T-helper 2 cell treated with Interferon-gamma antibody and Interleukin-4, amounts not matched to agents 100 ng/mL and 5 ng/mL, for 36 hours (primary cell): ENCODE data around the gene NR3C2. TPM values are rescaled to one million over a fixed set of nuclear protein-coding genes. Genes with fewer than 3 reads are reported as not detected.

ENCODE experiments used
- intact Hi-C: fragments of 100-400 bp; cut with micrococcal nuclease; formaldehyde crosslinking; loops from one replicate; pipeline ENCODE4 v1.15.1; 2023
- total RNA-seq: library from RNA; stranded (reverse); gene quantifications from 2 replicates; pipeline ENCODE4 v1.2.3, GENCODE V29; 2022

Gene NR3C2
- 0.23 and 0.32 TPM in 2 replicates for total RNA-seq

DNA sequence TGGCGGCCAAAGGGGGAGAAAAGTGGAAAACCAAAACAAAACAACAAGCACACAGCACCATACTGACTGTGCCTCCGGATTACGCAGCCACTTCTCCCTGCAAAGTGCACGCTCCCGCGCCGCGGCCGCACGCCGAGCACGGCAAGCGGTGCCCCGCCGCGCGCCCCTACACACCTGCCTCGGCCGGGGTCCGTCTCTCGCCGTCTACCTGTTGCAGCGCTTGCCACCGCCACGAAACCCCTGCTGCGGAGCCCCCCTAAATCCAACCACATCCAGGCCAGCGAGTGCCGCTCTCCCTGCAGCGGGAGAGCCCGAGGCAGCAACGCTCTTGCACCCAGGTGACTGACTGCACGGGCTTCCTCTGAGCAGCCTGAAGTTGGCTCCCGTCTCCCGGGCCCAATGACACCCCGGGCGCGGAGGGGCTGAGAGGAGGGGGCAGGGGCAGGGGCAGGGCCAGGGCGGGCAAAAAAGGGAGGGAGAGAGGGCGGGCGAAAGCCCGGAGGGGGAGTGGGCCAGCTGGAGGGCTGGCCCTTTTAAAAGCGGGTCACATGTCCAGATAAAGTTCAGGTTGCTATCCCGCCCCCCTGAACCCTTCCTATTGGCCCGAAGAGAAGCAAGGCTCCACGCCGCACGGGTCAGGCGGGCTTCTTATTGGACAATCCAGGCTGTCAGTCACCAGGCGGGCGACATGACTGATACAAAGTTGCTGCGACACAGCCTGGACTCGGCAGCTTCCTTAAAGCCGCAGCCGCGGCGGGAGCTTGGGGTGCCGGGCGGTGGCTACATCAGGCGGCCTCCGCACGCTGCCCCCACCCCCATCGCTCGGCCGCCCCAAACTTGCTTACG is at the start of gene NR3C2:
Gene NR3C2, minus strand, starts transcription at position 429 of the 846 bp plus-strand sequence.
- intact Hi-C loops = loop anchor here (1.0 to 10.0 kb wide), 8 partner anchors 225 to 1921 kb away; partner anchors contain the start of genes ARHGAP10, SLC10A7 and TMEM184C

DNA sequence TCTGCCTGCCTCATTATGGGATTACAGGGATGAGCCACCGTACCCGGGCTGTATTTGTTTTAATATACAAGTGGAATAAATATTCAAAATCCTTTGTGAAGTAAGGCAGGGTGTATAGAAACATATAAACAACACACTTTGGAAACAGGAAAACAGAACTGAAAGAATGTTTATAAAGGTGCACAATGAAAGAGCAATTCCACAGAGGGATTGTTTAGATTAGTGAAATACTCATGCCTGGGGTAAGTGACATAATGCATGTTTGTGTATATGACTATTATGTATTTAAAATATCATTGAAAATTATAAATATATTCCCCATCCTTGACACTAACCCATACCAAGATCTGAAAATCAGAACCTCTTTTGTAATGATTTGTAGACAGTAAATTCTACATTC is 45.0 kb upstream of the NR3C2 start:
- intact Hi-C loops = no loop called here

DNA sequence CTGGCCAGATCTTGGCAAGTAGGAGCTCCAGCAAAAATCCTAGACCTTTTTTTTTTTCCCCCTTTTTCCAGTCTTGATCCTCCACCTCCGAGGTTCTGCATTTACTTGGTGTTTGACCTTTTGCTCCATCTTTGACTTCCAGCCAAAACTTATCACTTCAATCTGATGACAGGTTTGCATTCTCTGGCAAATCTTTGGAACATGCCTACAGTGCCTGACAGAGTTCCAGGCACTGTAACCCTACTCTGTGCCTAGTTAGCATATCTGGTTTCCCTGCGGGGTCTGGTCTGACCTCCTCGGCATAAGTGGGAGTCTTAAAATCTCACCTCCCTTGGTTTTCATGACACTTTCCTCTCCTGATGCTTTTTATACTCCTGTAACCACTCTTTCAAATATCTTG is 39.4 kb upstream of the NR3C2 start:
- intact Hi-C loops = no loop called here

DNA sequence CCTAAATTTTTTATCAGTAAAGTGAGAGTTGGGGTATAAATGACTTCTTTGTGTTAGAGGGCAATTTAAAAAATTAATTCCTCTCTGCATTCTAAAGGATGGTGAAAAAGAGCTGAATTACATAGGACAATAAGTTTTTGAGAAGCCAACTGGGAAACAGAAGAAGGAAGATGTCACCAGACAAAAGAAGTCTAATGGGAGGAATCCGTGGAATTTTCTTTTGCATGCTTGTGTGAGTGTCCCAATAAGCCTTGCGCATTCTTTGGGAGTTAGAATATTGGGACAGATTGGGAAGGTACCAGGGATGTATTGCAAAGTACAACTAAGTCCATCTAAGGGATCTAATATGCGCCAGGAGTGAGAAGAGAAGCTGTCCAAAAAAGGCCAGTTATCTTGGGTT is 35.1 kb upstream of the NR3C2 start:
- intact Hi-C loops = no loop called here

DNA sequence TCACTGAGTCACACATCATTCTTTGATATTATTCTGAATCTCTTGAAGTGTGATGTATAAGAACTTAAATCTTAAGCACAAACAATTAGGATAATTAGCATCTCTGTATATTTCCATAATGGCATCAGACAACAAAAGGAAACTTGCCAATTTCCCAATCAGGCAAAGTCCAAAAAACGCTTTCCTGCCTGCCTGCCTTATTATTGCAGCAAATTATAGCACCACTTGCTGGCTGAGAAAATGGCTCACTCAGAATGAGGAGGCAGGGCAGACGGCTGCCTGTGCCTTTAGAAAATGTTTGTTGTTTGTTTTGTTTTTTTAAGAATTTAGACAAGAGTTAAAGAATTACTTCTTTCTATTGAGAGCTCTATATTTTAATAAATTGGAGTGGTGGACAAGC is 27.7 kb upstream of the NR3C2 start:
- intact Hi-C loops = no loop called here

DNA sequence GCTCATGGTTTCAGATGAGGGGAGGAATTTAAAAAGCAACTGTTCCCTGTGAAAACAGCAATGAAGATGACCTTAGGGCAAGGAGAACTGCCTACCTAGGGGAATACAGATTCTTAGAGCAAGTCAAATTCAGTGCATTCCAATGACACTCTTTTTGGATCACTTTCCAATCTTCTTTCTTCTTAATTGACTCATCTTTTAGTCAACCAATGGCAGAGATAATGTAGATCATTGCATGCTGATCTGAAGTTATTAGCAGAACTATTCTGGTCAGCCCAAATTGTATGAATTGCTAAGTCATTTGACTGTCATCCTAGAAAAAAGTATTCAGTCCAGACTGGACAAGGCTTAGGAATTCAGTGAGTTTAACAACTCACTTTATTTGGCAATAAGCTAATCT is 12.6 kb upstream of the NR3C2 start:
- intact Hi-C loops = no loop called here

DNA sequence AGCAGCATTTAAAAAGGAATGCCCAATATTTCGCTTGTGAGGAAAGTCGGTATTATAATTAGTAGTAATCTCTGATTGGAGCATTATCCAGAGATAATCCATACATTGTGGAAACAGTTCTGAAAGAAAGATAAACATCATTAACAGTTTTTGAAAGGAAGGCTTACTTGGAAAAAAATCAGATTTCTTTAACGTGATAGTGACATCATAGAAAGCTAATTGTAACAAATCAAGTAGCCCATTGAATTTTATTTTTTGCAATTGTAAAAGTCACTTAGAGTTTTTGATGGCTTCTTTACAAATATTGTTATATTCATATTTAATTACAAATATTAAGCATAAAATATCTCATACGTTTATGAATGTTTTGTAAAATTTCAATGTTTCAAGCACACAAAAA is 11.6 kb upstream of the NR3C2 start:
- intact Hi-C loops = no loop called here

DNA sequence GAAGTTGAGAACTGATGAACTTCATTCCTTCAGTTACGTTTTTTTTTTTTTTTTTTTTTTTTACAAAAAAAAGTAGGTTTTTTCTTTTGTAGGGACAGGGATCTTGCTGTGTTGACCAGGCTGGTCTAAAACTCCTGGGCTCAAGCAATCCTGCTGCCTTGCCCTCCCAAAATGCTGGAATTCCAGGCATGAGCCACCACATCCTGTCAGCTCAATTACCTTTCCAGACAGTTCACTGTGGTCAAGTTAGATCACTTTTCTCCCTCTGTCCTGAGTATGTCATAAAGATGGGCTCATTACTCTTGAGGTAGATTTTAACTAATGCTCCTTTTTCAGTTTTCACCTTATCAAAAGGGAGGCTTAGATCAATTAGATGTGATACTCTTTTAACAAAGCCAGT is 10.8 kb upstream of the NR3C2 start:
- intact Hi-C loops = no loop called here

DNA sequence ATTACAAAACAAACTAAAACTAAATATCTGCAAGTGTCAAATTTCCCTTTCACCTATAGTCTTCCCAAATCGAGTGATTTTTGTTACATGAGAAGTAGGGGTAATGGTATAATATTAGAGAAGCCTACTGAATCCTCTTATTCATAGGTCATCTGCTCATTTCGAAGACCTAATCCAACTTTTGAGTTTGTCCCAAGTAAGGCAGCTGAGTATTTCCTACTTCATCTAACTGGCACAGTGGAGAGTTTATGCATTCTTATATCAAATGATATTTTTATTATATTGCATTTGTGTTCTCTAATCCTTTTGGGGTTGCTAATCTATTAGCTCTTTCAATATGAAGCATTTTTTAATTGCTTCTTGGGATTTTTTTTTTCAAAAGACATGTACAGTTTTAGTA is 7.7 kb upstream of the NR3C2 start:
- intact Hi-C loops = loop anchor here (10.0 kb wide), 1 partner anchor 655 kb away; no protein-coding TSS in a partner anchor

DNA sequence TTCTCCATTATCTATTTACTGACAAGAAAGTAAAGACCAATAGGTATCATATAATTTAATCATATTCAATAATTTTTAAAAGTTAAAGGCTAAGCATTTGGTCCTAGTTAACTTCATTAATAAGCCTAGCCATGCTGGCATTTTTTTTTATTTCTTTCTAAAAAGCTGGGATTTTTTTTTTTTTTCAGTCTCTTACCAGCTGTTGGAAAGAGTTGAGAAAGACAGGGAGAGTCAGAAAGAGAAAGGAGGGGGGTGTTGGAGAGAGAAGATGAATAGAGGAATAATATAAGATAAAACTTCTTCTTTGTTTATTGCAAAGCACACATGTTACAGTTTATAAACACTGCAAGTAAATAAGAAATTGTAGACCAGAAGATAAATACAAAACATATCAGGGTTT is 5.9 kb upstream of the NR3C2 start:
- intact Hi-C loops = loop anchor here (10.0 kb wide), 1 partner anchor 653 kb away; no protein-coding TSS in a partner anchor

DNA sequence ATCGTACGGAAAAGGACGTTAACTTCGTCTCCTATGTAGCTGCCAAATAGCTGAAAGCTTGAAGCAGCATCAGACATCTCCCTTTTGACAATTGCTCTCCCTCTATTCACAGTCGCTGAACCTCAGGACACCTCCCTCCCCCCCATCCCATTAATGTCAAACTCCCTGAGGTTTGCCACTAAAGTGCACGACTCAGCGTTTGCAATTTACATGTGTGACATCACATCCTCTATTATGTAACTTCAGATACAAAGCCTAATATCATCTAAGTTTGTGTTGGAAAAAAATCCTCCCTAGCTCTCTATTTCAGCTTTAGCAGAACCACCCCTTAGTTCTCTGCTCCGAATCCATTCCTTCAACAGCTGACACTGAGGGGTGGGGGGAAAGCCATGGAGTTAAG is 5.5 kb upstream of the NR3C2 start:
- intact Hi-C loops = loop anchor here (10.0 kb wide), 1 partner anchor 653 kb away; no protein-coding TSS in a partner anchor

DNA sequence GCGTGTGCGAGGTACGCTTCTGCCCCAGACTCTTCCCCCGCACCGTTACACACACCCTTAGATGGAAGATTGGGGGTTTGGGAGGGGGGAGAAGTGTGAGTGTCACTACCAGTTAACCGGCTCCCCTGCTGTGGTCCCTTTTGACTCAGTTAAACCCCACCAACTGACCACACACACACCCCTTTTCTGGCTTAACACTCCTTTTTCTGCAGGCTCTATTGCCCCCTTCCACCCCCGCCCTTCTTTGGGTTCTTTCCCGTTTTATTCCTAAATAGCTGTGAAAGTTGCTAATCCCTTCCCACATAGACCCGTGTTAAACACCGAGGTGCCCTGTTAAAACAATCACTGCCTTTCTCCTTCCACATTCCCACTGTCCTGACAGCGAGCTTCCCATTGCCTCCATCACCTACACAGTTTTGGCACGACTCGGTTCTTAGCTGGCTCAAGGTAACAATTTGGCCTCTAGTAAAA is 3.7 kb upstream of the NR3C2 start:
- intact Hi-C loops = loop anchor here (10.0 kb wide), 1 partner anchor 651 kb away; no protein-coding TSS in a partner anchor

DNA sequence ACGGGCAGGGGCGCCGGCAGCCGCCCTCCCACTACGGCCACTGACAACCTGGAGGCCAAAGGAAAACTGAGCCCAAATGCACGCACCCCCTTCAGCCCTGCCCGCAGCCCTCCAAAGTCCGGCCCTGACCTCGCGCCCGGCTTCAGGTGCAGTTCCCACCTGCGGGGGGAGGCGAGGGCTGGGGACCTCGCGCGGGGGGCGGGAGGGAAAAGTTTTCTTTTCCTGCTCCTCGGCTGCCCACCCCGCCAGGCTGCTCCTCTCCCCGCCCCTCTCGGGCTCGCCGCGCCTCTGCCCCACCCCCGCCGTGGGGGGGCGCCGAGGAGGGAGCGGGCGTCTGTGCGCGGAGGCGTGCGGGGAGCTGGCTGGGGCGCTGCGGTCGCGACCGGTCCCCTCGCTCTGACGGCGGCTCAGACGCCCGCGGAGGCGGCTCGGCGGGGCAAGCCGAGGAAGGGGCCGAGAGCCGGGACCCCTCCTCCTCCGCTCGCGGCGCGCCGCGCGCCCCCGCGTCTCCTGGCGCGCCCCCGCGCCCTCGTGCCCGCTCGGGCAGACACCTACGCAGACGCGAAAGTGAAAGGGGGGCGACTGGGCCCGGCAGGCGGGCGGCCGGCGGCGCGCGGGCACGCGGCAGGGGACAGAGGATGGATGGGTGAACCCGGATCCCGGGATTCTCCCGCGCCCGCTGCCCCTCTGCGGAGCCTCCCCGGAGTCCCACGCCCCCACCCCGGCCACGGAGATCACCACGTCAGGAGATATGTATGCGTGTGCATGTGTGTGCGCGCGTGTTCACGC is 3.1 kb upstream of the NR3C2 start:
- intact Hi-C loops = loop anchor here (10.0 kb wide), 1 partner anchor 650 kb away; no protein-coding TSS in a partner anchor

DNA sequence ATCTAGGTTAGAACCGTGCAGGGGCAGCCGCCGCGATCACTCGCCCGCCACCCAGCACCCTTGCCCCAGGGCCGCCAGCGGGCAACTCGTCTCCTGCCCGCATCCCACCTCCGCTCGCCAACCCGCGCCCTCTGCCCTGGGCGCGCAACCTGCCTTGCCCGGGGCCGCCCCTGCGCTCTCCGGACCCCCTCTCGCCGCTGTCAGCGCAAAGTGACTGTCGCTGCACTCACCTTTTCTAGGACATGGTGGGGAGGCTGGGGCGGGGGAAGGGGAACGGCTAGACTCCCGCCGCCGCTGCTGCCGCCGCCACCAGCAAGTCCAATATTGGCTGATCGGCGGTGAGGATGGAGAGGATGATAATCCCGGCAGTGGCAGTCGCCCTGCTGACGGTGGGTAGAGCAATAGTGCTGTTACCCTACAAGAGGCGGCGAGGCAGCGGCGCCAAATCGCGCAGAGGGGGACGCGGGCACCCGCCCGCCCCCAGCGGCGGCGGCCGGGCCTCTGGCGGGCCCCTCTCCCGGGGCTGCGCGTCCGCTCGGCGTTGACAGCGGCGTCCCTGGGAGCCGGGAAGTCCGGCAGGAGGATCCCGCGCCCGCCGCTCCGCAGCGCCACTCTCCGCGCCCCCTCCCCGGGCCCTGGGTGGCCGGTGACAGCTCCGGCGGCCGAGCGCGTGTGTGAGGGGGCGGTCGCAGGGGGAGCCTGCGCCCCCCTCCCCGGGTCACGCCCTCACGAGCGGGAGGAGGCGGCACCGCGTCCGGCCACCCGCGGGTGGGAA is 2.3 kb upstream of the NR3C2 start:
- intact Hi-C loops = loop anchor here (5.0 to 10.0 kb wide), 4 partner anchors 227 to 712 kb away; partner anchors contain the start of gene ARHGAP10

DNA sequence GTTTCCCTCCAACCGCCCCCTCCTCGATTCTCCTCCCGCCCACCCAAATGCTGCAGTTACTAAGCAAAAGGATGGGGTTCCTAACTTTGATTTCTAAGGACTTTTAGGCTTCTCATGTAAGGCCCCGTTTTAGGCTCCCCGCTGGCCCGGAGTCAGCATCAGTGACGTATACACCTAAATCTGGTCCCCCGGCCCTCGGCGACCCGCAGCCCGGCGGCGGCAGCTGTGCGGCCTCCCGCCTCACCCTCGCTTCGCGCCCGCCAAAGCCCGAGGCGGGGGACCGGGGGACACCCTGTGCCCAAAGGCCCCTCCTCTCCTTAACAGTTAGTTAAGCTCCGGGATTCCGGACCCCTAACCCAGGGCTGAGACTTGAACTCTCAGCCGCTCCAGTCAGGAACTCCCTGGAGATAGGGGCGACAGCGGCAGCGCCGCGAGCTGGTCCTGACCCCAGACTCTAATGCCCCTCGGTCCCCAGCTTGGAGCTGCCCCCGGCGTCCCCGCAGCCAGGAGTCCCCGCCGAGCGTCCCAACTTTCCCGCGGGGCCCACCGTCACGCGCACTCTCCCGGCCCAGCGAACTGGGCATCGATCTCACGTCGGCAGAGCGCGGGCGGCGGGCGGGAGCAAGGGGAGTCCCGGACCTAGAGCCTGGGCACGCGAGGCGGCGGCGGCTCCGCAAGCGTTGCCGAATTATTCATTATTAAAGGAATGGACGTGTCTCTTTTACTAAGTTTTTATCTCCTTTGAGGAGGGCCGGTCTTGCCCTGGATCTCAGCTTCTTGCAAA is 1.5 kb upstream of the NR3C2 start:
- intact Hi-C loops = loop anchor here (2.0 to 10.0 kb wide), 6 partner anchors 226 to 1923 kb away; partner anchors contain the start of genes ARHGAP10 and SLC10A7

DNA sequence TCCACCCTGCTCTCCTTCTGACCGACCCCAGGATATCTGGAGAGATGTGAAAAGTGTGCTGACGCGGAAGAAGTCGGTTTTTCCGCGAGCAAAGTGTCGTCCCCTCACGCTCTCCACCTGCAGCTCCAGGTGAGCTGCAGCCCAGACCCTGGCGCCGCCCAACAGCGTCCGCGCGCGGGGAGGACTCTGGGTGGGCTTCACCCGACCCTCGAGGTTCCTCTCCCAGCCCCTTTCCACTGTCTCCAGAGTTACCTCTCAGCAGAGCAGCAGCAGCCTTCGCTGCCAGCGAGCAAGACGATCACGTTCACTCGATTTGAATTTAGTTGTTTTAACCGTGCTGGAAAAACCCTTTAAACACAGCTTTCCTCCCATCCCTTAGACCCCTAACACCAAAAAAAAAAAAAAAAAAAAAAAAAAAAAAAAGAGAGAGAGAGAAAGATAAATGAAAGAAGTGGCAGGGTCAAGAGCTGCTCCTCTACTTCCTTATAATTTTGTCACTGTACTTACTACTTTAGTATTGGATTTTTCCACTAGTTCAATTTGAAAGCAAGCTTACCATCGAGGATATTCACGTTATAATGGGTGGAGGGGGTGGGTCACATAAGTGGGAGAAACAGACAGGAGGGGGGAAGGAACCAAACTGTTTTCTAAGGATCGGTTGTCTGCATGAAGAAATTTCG is 758 bp upstream of the NR3C2 start:
- intact Hi-C loops = loop anchor here (1.0 to 10.0 kb wide), 8 partner anchors 226 to 1922 kb away; partner anchors contain the start of genes ARHGAP10, SLC10A7 and TMEM184C

DNA sequence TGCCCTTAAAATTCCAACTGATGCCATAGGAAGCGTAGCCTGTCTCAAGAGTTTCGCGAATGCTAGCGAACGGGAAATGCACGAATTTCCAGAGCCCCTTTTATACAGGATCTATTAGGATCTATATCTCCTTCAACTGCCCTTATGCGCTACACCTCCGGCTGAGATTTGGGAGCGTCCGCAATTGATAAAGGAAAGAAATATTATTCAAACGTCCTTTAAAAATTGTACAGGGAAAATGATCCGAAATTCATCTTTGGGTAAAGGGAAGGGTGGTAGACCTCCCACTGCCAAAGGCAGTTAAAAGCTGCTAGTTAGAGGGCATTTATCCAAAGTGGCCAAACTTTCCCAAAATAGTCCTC is 609 bp downstream of the NR3C2 start:
- intact Hi-C loops = loop anchor here (5.0 to 10.0 kb wide), 4 partner anchors 224 to 709 kb away; partner anchors contain the start of gene ARHGAP10

DNA sequence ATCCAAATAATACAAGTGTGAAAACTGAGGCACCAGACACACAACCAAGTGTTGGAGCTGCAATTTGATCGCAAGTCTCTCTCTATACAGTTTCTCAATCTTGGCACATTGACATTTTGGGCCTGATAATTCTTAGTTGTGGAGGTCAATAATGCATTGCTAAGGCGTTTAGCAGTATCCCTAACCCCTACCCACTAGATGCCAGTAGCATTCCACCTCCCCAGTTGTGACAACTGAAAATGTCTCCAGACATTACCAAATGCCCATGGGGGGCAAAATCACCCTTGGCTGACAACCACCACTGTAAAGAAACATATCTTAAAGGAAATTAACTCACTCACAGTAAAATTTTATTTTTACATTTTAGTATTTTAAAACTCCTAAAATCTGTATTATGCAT is 4.2 kb downstream of the NR3C2 start:
- intact Hi-C loops = no loop called here

DNA sequence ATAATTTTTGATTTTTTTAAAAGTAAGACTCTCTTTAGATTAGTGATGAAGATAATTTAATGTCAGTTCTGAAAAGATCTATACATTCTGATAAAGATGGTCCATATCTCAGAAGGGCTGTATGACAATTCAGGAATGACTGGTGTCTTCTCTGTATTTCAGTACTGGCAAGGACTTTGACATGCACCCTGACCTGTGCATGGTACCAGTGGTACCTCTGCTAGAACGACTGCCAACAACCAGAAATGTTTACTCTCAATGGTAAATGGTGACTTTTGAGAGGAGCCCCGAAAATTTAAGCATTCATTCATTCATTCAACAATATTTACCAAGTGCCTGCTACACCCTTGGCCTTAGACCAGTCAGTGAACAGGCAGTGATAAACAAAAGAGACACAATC is 4.8 kb downstream of the NR3C2 start:
- intact Hi-C loops = no loop called here
